IPS DF 19.7 (cell line): ENCODE results near the gene SPTBN1.
"Not testable (repeated sequence)": the region's sequence is repeated elsewhere in the genome, so short reads cannot be mapped to it uniquely, and the experiment has no call there.

ENCODE experiments used
- DNase-seq: peaks from one replicate; pipeline ENCODE4 v3.0.0-alpha.2; 2013; ENCODE audit warnings: low read depth, low spot score

Gene SPTBN1

GRCh38 chr2:54697934-54698333, 241.8 kb downstream of the SPTBN1 start:
- DNase-seq, result no peak

DNA sequence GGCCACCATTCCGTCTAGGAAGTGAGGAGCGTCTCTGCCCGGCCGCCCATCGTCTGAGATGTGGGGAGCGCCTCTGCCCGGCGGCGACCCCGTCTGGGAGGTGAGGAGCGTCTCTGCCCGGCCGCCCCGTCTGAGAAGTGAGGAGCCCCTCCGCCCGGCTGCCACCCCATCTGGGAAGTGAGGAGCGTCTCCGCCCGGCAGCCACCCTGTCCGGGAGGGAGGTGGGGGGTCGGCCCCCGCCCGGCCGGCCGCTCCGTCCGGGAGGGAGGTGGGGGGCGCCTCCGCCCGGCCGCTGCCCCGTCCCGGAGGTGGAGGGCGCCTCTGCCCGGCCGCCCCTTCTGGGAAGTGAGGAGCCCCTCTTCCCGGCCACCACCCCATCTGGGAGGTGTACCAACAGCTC, 242.8 kb downstream of the SPTBN1 start:
- DNase-seq, result not testable (repeated sequence)

DNA sequence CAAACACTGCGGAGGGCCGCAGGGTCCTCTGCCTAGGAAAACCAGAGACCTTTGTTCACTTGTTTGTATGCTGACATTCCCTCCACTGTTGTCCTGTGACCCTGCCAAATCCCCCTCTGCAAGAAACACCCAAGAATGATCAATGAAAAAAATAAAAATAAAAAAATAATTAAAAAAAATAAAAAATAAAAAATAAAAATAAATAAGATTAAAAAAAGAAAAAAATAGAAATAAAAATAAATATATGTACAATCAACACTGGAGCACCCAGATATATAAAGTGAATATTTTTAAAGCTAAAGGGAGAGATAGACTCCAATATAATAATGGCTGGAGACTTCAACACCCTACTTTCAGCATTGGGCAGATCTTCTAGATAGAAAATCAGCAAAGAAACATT, 243.5 kb downstream of the SPTBN1 start:
- no peak for DNase-seq

- DNase-seq, result no peak
These were observed 244.9 kb downstream of the SPTBN1 start for GRCh38 chr2:54701029-54701428.

GRCh38 chr2:54704238-54704637, 248.1 kb downstream of the SPTBN1 start:
- no peak for DNase-seq

GRCh38 chr2:54704688-54705605, 248.8 kb downstream of the SPTBN1 start:
- DNase-seq, result no peak

DNA sequence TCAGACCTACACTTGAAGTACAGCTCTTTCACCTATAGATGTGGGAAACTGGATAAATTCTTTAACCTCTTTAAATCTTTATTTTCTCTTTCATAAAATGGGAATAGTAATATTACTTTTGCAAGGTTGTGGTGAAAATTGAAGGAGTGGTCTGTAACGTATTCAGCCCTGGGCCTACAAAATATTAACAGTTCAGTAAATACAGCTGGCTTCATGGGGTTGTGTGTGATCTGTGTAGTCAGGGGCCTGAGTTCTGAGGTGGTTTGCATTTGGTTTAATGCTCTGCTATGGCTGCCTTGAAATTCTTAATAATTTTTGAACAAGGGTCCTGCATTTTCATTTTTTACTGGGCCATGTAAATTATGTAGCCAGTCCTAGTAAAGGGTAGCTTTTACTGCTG, 250.5 kb downstream of the SPTBN1 start:
- DNase-seq, result no peak

GRCh38 chr2:54708584-54709335, 252.6 kb downstream of the SPTBN1 start:
- DNase-seq, result no peak

DNA sequence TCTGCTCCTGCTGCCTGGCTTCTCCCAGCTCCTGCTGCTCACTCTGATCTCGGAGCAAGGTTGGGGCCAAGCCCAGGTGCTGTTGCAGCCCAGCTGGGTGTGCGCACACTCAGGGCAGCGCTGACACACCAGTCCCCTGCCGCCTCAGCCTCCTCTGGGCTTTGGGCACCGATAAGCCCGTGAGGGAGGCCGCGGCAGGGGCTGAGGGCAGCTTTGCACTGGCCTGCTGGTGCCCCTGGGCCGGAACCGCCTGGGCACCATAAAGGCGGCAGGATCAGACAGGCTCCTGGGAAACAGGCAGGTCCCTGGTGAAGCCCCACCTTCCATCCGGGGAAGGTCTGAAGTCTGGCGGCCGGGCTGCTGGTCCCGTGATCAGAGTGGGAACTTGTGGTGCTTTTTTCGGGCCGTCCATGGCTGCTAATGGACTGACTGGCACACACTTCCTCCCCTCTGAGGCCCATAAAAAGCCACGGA, 253.2 kb downstream of the SPTBN1 start:
- no peak for DNase-seq

DNA sequence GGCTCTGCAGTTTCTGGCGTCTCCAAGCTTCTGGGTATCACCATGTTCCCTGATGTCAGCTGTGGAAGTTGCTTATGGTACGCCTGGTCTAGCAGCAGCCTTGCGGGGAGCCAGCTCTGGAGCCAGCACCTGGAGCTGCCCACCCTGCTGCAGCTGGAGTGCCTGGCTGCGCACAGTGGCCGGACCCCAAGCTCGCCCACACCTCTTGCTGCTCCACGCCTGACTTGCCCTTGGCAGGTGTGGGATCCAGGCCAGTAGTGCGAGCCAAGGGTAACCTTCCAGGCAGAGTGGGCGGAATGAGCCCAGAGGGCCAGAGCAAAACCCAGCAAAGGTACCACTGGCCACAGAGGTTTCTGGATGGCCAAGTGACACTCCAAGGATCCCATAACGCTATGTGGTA, 254.1 kb downstream of the SPTBN1 start:
- no peak for DNase-seq

DNA sequence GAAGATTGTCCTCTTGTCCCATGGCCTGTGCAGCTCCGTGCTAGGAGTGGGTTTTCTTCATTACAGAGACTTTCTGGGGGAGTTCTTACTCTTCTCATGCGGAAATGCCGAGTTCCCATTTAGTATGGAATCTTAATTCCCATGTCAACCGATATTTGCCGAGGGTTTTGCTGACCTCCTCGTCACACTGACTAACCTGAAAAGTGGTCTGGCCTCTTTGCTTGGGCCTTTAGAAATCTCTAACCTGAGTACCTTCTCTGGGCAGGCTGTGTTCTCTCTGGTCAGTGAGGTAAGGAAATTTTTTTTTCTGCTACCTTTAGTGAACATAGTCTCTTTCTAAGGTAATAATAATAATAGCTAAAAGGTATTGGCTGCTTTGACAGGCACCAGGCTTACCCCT, 256.4 kb downstream of the SPTBN1 start:
- DNase-seq, result no peak

- DNase-seq, result no peak
These were observed 258.9 kb downstream of the SPTBN1 start for GRCh38 chr2:54714996-54715395.

GRCh38 chr2:54716375-54716774, 260.2 kb downstream of the SPTBN1 start:
- DNase-seq, result no peak

DNA sequence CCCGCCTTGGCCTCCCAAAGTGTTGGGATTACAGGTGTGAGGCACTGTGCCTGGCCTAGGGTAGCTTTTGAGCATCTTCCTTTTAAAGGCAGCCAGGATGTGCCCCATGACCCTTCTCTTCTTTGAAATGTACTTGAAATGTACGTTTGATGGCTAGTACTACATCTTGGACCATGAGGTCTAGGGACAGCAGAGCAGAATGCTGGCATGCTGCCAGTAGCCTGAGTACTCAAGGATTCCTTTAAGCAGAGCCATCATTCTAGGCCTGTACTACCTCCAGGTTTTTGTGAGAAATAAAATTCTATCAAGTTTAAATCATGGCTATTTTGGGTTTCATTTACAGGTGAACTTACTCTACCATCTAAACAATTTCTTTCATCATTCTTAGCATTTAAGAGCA, 264.4 kb downstream of the SPTBN1 start:
- no peak for DNase-seq
